ENCODE measurements around the gene CEP128. TPM values are rescaled to one million over a fixed set of nuclear protein-coding genes. Genes with fewer than 3 reads are reported as not detected.

The CEP128 gene
- total RNA-seq, 1 experiment from 2014 or later = 12.0 TPM

- no peak for TF ChIP-seq CREM (CRISPR knock-in tag; IDR thresholded peaks at IDR 0.05)
- no peak for TF ChIP-seq MXD4 (CRISPR knock-in tag; IDR thresholded peaks at IDR 0.05; ENCODE audit: borderline replicate concordance)
- no peak for TF ChIP-seq SMAD4 (CRISPR knock-in tag; IDR thresholded peaks at IDR 0.05)
- TF ChIP-seq ZNF138 (CRISPR knock-in tag; conservative IDR thresholded peaks at IDR 0.05) = no peak
- TF ChIP-seq CTCF (IDR thresholded peaks at IDR 0.05) = no peak
- no peak for TF ChIP-seq GRHL2 (CRISPR knock-in tag; IDR thresholded peaks at IDR 0.05; ENCODE audit: insufficient replicate concordance, severe bottlenecking)
- TF ChIP-seq ZNF281 (CRISPR knock-in tag; IDR thresholded peaks at IDR 0.05) = no peak
- TF ChIP-seq OVOL2 (CRISPR knock-in tag; IDR thresholded peaks at IDR 0.05; ENCODE audit: borderline replicate concordance) = no peak
- TF ChIP-seq ZNF219 (CRISPR knock-in tag; IDR thresholded peaks at IDR 0.05; ENCODE audit: borderline replicate concordance) = no peak
- TF ChIP-seq FOXK1 (CRISPR knock-in tag; IDR thresholded peaks at IDR 0.05) = no peak
- TF ChIP-seq FOXJ3 (CRISPR knock-in tag; IDR thresholded peaks at IDR 0.05; ENCODE audit: borderline replicate concordance) = no peak
- TF ChIP-seq GTF2I (CRISPR knock-in tag; conservative IDR thresholded peaks at IDR 0.05) = no peak
- ChIA-PET POLR2A (no interaction called here), CTCF (no interaction called here)
- peak; percentile 26; the same call in 1 of the 2 replicates for ATAC-seq
- Mint-ChIP-seq H3K27me3 (ENCODE audit: low read depth) (no peaks in the 10 kb centered on the region), H3K27ac (no peak overlapping the region), H3K4me1 (peaks cover 12% of the 10 kb centered on the region), H3K36me3 (no peaks in the 10 kb centered on the region), H3K4me3 (no peak overlapping the region), H3K9me3 (no peaks in the 10 kb centered on the region)
- no peak for DNase-seq (ENCODE audit: low spot score)
These were observed 380.5 kb downstream of the CEP128 start for GRCh38 chr14:80560800-80561657.

GRCh38 chr14:80554139-80554538, 387.4 kb downstream of the CEP128 start:
- Mint-ChIP-seq H3K4me3 (no peak overlapping the region), H3K27ac (no peak overlapping the region), H3K27me3 (ENCODE audit: low read depth) (no peaks in the 10 kb centered on the region), H3K9me3 (no peaks in the 10 kb centered on the region), H3K4me1 (no peaks in the 10 kb centered on the region), H3K36me3 (no peaks in the 10 kb centered on the region)
- ATAC-seq (no peak), DNase-seq (ENCODE audit: low spot score) (no peak)
- TF ChIP-seq ATF1 (CRISPR knock-in tag; IDR thresholded peaks at IDR 0.05) (no peak), ZBTB43 (CRISPR knock-in tag; IDR thresholded peaks at IDR 0.05) (no peak), AR (CRISPR knock-in tag; IDR thresholded peaks at IDR 0.05) (no peak), ZNF423 (CRISPR knock-in tag; IDR thresholded peaks at IDR 0.05) (no peak), E2F5 (CRISPR knock-in tag; IDR thresholded peaks at IDR 0.05) (no peak), JAZF1 (CRISPR knock-in tag; IDR thresholded peaks at IDR 0.05) (no peak), JUN (CRISPR knock-in tag; IDR thresholded peaks at IDR 0.05) (no peak)
- POLR2A ChIA-PET = no interaction called here
- CTCF ChIA-PET = no interaction called here

Data from WTC11 (cell line).